Measurements from ENCODE around the gene ZNF549. TPM values are rescaled to one million over a fixed set of nuclear protein-coding genes. Genes with fewer than 3 reads are reported as not detected.

ZNF549 gene
- total and polyA plus RNA-seq, 2 of the 13 experiments (the other 11 are each of a cell fraction or from before 2014, with no cell fraction given): 2.8 to 6.4 TPM

DNA sequence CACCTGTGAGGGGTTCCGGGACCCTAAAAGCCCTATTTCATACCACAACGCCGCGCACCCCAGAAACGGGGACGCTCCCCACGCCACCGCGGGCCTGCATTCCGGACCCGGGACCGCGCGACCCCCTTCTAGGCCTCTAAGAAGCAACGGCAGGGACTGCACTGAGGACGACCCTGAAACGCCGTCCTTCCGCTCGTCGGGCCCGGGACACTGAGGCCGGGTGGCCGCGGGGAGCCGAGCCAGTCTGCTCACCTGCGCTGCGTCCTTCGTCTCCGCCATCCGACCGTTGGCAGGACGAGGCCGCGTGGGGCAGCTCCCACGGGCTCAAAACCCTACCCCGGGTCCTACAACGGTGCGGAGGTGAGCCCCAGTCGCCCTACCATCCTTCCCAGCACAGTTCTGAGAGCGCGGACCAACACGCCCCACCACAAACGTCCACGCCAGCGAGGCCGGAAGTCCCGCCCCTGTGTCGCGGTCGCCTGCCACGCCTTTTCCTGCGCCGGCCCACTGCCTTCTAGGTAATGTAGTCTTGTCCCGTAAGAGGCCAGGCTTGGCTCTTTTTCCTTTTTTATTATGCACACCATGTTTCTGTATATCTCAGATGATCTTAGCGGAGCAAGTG lies 32.4 kb downstream of the ZNF549 start, which contains the start of gene ZNF550 (continued):
- no peak for TF ChIP-seq DZIP1 (CRISPR knock-in tag; IDR thresholded peaks at IDR 0.05)
- peak; percentile 33; the same call in 1 of the 2 replicates for TF ChIP-seq AKAP8 (CRISPR knock-in tag; IDR thresholded peaks at IDR 0.05)
- no peak for TF ChIP-seq ZIK1 (CRISPR knock-in tag; IDR thresholded peaks at IDR 0.05; ENCODE audit: borderline replicate concordance, low read depth)
- TF ChIP-seq ZNF33B (CRISPR knock-in tag; IDR thresholded peaks at IDR 0.05): peak; percentile 59; the same call in 1 of the 2 replicates
- TF ChIP-seq, protein P1, sequence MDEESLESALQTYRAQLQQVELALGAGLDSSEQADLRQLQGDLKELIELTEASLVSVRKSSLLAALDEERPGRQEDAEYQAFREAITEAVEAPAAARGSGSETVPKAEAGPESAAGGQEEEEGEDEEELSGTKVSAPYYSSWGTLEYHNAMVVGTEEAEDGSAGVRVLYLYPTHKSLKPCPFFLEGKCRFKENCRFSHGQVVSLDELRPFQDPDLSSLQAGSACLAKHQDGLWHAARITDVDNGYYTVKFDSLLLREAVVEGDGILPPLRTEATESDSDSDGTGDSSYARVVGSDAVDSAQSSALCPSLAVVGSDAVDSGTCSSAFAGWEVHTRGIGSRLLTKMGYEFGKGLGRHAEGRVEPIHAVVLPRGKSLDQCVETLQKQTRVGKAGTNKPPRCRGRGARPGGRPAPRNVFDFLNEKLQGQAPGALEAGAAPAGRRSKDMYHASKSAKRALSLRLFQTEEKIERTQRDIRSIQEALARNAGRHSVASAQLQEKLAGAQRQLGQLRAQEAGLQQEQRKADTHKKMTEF (CRISPR knock-in tag; IDR thresholded peaks at IDR 0.05): peak; percentile 59
- no peak for TF ChIP-seq SP1 (IDR thresholded peaks at IDR 0.05)
- peak; percentile 96 for TF ChIP-seq SP1 (CRISPR knock-in tag; IDR thresholded peaks at IDR 0.05)
- 0 out of 4 replicates have a peak, but pooled peaks of 1 of the 2 experiments have one; percentile 74 for TF ChIP-seq KLF16 (CRISPR knock-in tag; IDR thresholded peaks at IDR 0.05)
- 0 out of 2 replicates have a peak, but pooled peaks have one; percentile 30 for TF ChIP-seq ZXDC (CRISPR knock-in tag; IDR thresholded peaks at IDR 0.05)
- TF ChIP-seq, protein P2, sequence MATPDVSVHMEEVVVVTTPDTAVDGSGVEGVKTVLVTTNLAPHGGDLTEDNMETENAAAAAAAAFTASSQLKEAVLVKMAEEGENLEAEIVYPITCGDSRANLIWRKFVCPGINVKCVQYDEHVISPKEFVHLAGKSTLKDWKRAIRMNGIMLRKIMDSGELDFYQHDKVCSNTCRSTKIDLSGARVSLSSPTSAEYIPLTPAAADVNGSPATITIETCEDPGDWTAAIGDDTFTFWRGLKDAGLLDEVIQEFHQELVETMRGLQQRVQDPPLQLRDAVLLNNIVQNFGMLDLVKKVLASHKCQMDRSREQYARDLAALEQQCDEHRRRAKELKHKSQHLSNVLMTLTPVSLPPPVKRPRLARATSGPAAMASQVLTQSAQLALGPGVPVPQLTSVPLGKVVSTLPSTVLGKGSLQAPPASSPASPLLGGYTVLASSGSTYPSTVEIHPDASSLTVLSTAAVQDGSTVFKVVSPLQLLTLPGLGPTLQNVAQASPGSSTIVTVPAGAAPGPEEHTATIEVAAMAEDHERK (CRISPR knock-in tag; IDR thresholded peaks at IDR 0.05; ENCODE audit: low read depth): peak; percentile 62
- TF ChIP-seq, protein P3, sequence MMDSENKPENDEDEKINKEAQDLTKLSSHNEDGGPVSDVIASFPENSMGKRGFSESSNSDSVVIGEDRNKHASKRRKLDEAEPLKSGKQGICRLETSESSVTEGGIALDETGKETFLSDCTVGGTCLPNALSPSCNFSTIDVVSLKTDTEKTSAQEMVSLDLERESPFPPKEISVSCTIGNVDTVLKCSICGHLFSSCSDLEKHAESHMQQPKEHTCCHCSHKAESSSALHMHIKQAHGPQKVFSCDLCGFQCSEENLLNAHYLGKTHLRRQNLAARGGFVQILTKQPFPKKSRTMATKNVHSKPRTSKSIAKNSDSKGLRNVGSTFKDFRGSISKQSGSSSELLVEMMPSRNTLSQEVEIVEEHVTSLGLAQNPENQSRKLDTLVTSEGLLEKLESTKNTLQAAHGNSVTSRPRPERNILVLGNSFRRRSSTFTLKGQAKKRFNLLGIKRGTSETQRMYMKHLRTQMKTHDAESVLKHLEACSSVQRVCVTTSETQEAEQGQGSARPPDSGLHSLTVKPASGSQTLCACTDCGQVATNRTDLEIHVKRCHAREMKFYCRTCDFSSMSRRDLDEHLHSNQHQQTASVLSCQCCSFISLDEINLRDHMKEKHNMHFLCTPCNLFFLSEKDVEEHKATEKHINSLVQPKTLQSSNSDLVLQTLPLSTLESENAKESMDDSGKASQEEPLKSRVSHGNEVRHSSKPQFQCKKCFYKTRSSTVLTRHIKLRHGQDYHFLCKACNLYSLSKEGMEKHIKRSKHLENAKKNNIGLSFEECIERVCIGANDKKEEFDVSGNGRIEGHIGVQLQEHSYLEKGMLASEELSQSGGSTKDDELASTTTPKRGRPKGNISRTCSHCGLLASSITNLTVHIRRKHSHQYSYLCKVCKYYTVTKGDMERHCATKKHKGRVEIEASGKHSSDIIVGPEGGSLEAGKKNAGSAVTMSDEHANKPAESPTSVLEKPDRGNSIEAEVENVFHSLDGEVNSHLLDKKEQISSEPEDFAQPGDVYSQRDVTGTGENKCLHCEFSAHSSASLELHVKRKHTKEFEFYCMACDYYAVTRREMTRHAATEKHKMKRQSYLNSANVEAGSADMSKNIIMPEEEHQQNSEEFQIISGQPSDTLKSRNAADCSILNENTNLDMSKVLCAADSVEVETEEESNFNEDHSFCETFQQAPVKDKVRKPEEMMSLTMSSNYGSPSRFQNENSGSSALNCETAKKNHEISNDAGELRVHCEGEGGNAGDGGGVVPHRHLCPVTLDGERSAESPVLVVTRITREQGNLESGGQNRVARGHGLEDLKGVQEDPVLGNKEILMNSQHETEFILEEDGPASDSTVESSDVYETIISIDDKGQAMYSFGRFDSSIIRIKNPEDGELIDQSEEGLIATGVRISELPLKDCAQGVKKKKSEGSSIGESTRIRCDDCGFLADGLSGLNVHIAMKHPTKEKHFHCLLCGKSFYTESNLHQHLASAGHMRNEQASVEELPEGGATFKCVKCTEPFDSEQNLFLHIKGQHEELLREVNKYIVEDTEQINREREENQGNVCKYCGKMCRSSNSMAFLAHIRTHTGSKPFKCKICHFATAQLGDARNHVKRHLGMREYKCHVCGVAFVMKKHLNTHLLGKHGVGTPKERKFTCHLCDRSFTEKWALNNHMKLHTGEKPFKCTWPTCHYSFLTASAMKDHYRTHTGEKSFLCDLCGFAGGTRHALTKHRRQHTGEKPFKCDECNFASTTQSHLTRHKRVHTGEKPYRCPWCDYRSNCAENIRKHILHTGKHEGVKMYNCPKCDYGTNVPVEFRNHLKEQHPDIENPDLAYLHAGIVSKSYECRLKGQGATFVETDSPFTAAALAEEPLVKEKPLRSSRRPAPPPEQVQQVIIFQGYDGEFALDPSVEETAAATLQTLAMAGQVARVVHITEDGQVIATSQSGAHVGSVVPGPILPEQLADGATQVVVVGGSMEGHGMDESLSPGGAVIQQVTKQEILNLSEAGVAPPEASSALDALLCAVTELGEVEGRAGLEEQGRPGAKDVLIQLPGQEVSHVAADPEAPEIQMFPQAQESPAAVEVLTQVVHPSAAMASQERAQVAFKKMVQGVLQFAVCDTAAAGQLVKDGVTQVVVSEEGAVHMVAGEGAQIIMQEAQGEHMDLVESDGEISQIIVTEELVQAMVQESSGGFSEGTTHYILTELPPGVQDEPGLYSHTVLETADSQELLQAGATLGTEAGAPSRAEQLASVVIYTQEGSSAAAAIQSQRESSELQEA (CRISPR knock-in tag; IDR thresholded peaks at IDR 0.05; ENCODE audit: not compliant biosample characterization): peak; percentile 31

Measured in HepG2 (cell line).